ENCODE results near the gene C20orf96. TPM values are rescaled to one million over a fixed set of nuclear protein-coding genes. Genes with fewer than 3 reads are reported as not detected.

The C20orf96 gene
- total RNA-seq, 1 donor from 2014 or later: 3.9 TPM

- no peak for TF ChIP-seq CTCF (conservative IDR thresholded peaks at IDR 0.05; ENCODE audit: low read depth, low read length)
- no peak for DNase-seq (ENCODE audit: low read depth)
- H3K4me3 ChIP-seq (ENCODE audit: low read depth, low read length): no peak overlapping the region
Measured at GRCh38 chr20:278607-279571, 11.7 kb downstream of the C20orf96 start.

- no peak overlapping the region for H3K4me3 ChIP-seq (ENCODE audit: low read depth, low read length)
- TF ChIP-seq CTCF (conservative IDR thresholded peaks at IDR 0.05; ENCODE audit: low read depth, low read length): no peak
- DNase-seq (ENCODE audit: low read depth): no peak
Measured at GRCh38 chr20:278181-278580, 12.4 kb downstream of the C20orf96 start.

GRCh38 chr20:277496-277781 is 13.1 kb downstream of the C20orf96 start:
- no peak for DNase-seq (ENCODE audit: low read depth)
- TF ChIP-seq CTCF (conservative IDR thresholded peaks at IDR 0.05; ENCODE audit: low read depth, low read length): no peak
- no peak overlapping the region for H3K4me3 ChIP-seq (ENCODE audit: low read depth, low read length)

GRCh38 chr20:276620-277495 is 13.7 kb downstream of the C20orf96 start:
- no peak for DNase-seq (ENCODE audit: low read depth)
- H3K4me3 ChIP-seq (ENCODE audit: low read depth, low read length): no peak overlapping the region
- TF ChIP-seq CTCF (conservative IDR thresholded peaks at IDR 0.05; ENCODE audit: low read depth, low read length): no peak

GRCh38 chr20:275791-276190 is 14.8 kb downstream of the C20orf96 start:
- DNase-seq (ENCODE audit: low read depth): no peak

GRCh38 chr20:273884-274283 is 16.7 kb downstream of the C20orf96 start:
- TF ChIP-seq CTCF (conservative IDR thresholded peaks at IDR 0.05; ENCODE audit: low read depth, low read length): no peak
- H3K4me3 ChIP-seq (ENCODE audit: low read depth, low read length): no peak overlapping the region
- no peak for DNase-seq (ENCODE audit: low read depth)

More at GRCh38 chr20:275791-276190, 14.8 kb downstream of the C20orf96 start:
- no peak overlapping the region for H3K4me3 ChIP-seq (ENCODE audit: low read depth, low read length)
- no peak for TF ChIP-seq CTCF (conservative IDR thresholded peaks at IDR 0.05; ENCODE audit: low read depth, low read length)
